Stimulated activated naive B cell treated with anti-CD40 and anti-IgM and Interleukin-4, amounts not matched to agents 10 μg/mL and 1 μg/mL and 100 μg/mL, for 72 hours (primary cell): ENCODE data around the gene SPRYD4.

Source experiments
- ATAC-seq, 2 donors: fragments of 150-1000 bp; cut with Tn5 transposase; replicated peaks; 2 replicates each; pipeline ENCODE4 v1.10.0; 2021; ENCODE audit warnings: moderate library complexity in 1 of 2
- DNase-seq: peaks from one replicate; pipeline ENCODE4 v3.0.0; 2021
- H3K27ac Mint-ChIP-seq: one replicate; pipeline ENCODE4 v1.8.0; 2022; ENCODE audit warnings: mild to moderate bottlenecking, mixed read lengths
- H3K27me3 Mint-ChIP-seq, 2 donors: one replicate each; pipeline ENCODE4 v1.8.0; 2022; ENCODE audit warnings: mixed read lengths in 2 of 2
- H3K36me3 Mint-ChIP-seq, 2 donors: one replicate each; pipeline ENCODE4 v1.8.0; 2022; ENCODE audit warnings: mixed read lengths in 2 of 2, mild to moderate bottlenecking in 1 of 2
- H3K4me1 Mint-ChIP-seq, 2 donors: one replicate each; pipeline ENCODE4 v1.8.0; 2022; ENCODE audit warnings: mixed read lengths in 2 of 2, mild to moderate bottlenecking in 1 of 2
- H3K4me3 Mint-ChIP-seq, 2 donors: one replicate each; pipeline ENCODE4 v1.8.0; 2022; ENCODE audit warnings: mild to moderate bottlenecking in 2 of 2, mixed read lengths in 2 of 2, moderate library complexity in 1 of 2
- H3K9me3 Mint-ChIP-seq, 2 donors: one replicate each; pipeline ENCODE4 v1.8.0; 2022; ENCODE audit warnings: mixed read lengths in 2 of 2, mild to moderate bottlenecking in 1 of 2

The SPRYD4 gene

GRCh38 chr12:56520506-56520905 lies 52.1 kb downstream of the SPRYD4 start:
- H3K9me3 Mint-ChIP-seq = no peaks in the 10 kb centered on the region
- ATAC-seq (no peak), DNase-seq (no peak)
- H3K36me3 Mint-ChIP-seq = no peaks in the 10 kb centered on the region
- peaks cover 9 to 34% of the 10 kb centered on the region in 2 donors for H3K4me1 Mint-ChIP-seq
- H3K4me3 Mint-ChIP-seq = no peak overlapping the region
- no peak overlapping the region for H3K27ac Mint-ChIP-seq
- H3K27me3 Mint-ChIP-seq = no peaks in the 10 kb centered on the region

DNA sequence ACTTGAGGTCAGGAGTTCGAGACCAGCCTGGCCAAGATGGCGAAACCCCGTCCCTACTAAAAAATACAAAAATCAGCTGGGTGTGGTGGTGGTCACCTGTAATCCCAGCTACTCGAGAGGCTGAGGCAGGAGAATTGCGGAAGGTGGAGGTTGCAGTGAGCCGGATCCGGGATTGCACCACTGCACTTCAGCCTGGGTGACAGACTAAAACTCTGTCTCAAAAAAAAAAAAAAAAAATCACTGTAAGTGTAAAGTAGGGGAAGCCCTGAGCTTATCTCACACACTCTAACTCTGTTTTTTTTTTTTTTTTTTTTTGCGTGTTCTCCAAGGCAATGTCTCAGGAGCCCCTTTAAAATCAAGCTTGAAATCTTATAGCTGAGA lies 52.8 kb downstream of the SPRYD4 start:
- Mint-ChIP-seq H3K4me1 (peaks cover 9 to 34% of the 10 kb centered on the region in 2 donors), H3K27ac (no peak overlapping the region), H3K4me3 (peak overlapping the region; percentile 80 to 98), H3K36me3 (no peaks in the 10 kb centered on the region), H3K9me3 (no peaks in the 10 kb centered on the region), H3K27me3 (no peaks in the 10 kb centered on the region)
- DNase-seq = no peak
- ATAC-seq = peak in 1 of 2 donors; percentile 19

GRCh38 chr12:56521590-56522371 lies 53.4 kb downstream of the SPRYD4 start, which contains the start of gene RBMS2:
TSS of gene RBMS2 (plus strand) at chr12:56521820. CDS start at chr12:56522024, 204 bp downstream.
- no peak for DNase-seq
- peak within 1 kb of the TSS; percentile 84 for H3K27ac Mint-ChIP-seq
- no peaks in the 10 kb centered on the region for H3K9me3 Mint-ChIP-seq
- peak within 1 kb of the TSS; percentile 80 to 98 for H3K4me3 Mint-ChIP-seq
- H3K36me3 Mint-ChIP-seq = no peaks in the 10 kb centered on the region
- H3K27me3 Mint-ChIP-seq = no peaks in the 10 kb centered on the region
- ATAC-seq = peak; percentile 90 to 98
- peaks cover 9 to 34% of the 10 kb centered on the region in 2 donors for H3K4me1 Mint-ChIP-seq

- ATAC-seq (no peak), DNase-seq (no peak)
- no peaks in the 10 kb centered on the region for H3K27me3 Mint-ChIP-seq
- H3K36me3 Mint-ChIP-seq = no peaks in the 10 kb centered on the region
- peaks cover 9 to 34% of the 10 kb centered on the region in 2 donors for H3K4me1 Mint-ChIP-seq
- H3K27ac Mint-ChIP-seq = no peak overlapping the region
- H3K9me3 Mint-ChIP-seq = no peaks in the 10 kb centered on the region
- peak overlapping the region; percentile 80 to 98 for H3K4me3 Mint-ChIP-seq
These were observed 54.2 kb downstream of the SPRYD4 start for GRCh38 chr12:56522411-56523193.

GRCh38 chr12:56528846-56529245 lies 60.5 kb downstream of the SPRYD4 start:
- H3K27me3 Mint-ChIP-seq = no peaks in the 10 kb centered on the region
- DNase-seq = no peak
- H3K9me3 Mint-ChIP-seq = no peaks in the 10 kb centered on the region
- H3K4me3 Mint-ChIP-seq = no peak overlapping the region
- no peak overlapping the region for H3K27ac Mint-ChIP-seq
- ATAC-seq = no peak
- peaks cover 0 to 2% of the 10 kb centered on the region in 2 donors for H3K36me3 Mint-ChIP-seq
- H3K4me1 Mint-ChIP-seq = no peaks in the 10 kb centered on the region
